GM10266 (cell line): ENCODE data around the gene CDCA8.

ENCODE experiments used
- DNase-seq: peaks from one replicate; pipeline ENCODE4 v3.0.0; 2012; ENCODE audit errors: extremely low spot score
- TF ChIP-seq, protein P1 (sequence below): IDR thresholded peaks from 2 replicates; pipeline ENCODE4 v1.5.1; 2012; ENCODE audit warnings: mild to moderate bottlenecking, low read depth; ENCODE audit not compliant: control insufficient read depth, insufficient read depth; ENCODE audit errors: missing control alignments

The CDCA8 gene

GRCh38 chr1:37753473-37754321, 61.4 kb downstream of the CDCA8 start:
- DNase-seq, result peak; percentile 24

DNA sequence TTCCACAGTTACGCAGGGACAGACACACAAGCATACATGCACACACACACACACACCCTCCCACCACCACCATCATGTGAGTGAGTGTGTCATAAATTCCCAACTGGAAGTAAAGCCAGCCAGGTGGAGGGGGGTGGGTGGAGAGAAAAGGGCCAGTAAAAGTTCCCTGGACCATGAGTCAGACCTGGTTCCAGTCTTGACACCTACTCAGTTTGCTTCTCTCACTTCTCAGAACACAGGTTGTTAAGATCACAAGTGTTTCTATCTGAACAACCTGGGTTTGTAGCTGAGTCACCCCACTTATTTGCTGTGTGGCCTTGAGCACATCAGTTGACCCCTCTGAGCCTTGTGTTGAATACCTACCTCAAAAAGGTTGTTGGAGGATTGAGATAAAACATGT, 63.0 kb downstream of the CDCA8 start:
- TF ChIP-seq, protein P1, sequence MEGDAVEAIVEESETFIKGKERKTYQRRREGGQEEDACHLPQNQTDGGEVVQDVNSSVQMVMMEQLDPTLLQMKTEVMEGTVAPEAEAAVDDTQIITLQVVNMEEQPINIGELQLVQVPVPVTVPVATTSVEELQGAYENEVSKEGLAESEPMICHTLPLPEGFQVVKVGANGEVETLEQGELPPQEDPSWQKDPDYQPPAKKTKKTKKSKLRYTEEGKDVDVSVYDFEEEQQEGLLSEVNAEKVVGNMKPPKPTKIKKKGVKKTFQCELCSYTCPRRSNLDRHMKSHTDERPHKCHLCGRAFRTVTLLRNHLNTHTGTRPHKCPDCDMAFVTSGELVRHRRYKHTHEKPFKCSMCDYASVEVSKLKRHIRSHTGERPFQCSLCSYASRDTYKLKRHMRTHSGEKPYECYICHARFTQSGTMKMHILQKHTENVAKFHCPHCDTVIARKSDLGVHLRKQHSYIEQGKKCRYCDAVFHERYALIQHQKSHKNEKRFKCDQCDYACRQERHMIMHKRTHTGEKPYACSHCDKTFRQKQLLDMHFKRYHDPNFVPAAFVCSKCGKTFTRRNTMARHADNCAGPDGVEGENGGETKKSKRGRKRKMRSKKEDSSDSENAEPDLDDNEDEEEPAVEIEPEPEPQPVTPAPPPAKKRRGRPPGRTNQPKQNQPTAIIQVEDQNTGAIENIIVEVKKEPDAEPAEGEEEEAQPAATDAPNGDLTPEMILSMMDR, result no peak
- DNase-seq, result peak; percentile 64

More at GRCh38 chr1:37753473-37754321, 61.4 kb downstream of the CDCA8 start:
- TF ChIP-seq, protein P1, result no peak

- peak; percentile 23 for DNase-seq
- TF ChIP-seq, protein P1, result no peak
These were observed 63.7 kb downstream of the CDCA8 start for GRCh38 chr1:37755951-37756560.
